HG02798 (cell line): ENCODE results near the gene AVL9.
"Not testable (repeated sequence)": the region's sequence is repeated elsewhere in the genome, so short reads cannot be mapped to it uniquely, and the experiment has no call there.

ENCODE experiments used
- ATAC-seq: cut with Tn5 transposase; IDR thresholded peaks from one replicate; pipeline ENCODE4 v1.9.1; 2021; ENCODE audit warnings: mild to moderate bottlenecking; ENCODE audit not compliant: unreplicated experiment, poor library complexity

AVL9 gene

GRCh38 chr7:32494946-32495297, 367 bp upstream of the AVL9 start:
- ATAC-seq = peak; percentile 9

GRCh38 chr7:32496052-32496813, 944 bp downstream of the AVL9 start:
- no peak for ATAC-seq

GRCh38 chr7:32499755-32500154, 4.5 kb downstream of the AVL9 start:
- not testable (repeated sequence) for ATAC-seq

GRCh38 chr7:32500216-32500615, 4.9 kb downstream of the AVL9 start:
- not testable (repeated sequence) for ATAC-seq

- ATAC-seq = peak; percentile 58
Observed at GRCh38 chr7:32500922-32501341, 5.6 kb downstream of the AVL9 start.

GRCh38 chr7:32501522-32501921, 6.2 kb downstream of the AVL9 start:
- no peak for ATAC-seq

- ATAC-seq = no peak
Observed at GRCh38 chr7:32502728-32503127, 7.4 kb downstream of the AVL9 start.

GRCh38 chr7:32506266-32507054, 11.2 kb downstream of the AVL9 start:
- peak; percentile 49 for ATAC-seq

- no peak for ATAC-seq
Observed at GRCh38 chr7:32507414-32507813, 12.1 kb downstream of the AVL9 start.

- no peak for ATAC-seq
Observed at GRCh38 chr7:32511791-32512190, 16.5 kb downstream of the AVL9 start.

- no peak for ATAC-seq
Observed at GRCh38 chr7:32513210-32513609, 17.9 kb downstream of the AVL9 start.

GRCh38 chr7:32515890-32516550, 20.7 kb downstream of the AVL9 start:
- peak; percentile 68 for ATAC-seq

GRCh38 chr7:32516551-32517100, 21.3 kb downstream of the AVL9 start:
- peak; percentile 40 for ATAC-seq

- no peak for ATAC-seq
Observed at GRCh38 chr7:32518534-32519140, 23.3 kb downstream of the AVL9 start.

- no peak for ATAC-seq
Observed at GRCh38 chr7:32519763-32520162, 24.5 kb downstream of the AVL9 start.

- no peak for ATAC-seq
Observed at GRCh38 chr7:32522746-32523530, 27.6 kb downstream of the AVL9 start.

GRCh38 chr7:32524631-32525030, 29.3 kb downstream of the AVL9 start:
- ATAC-seq = no peak

GRCh38 chr7:32525839-32526238, 30.6 kb downstream of the AVL9 start:
- ATAC-seq = no peak

GRCh38 chr7:32531402-32531801, 36.1 kb downstream of the AVL9 start:
- ATAC-seq = no peak

- ATAC-seq = no peak
Observed at GRCh38 chr7:32532086-32532485, 36.8 kb downstream of the AVL9 start.
